SU-DHL-6 (cell line): Measurements from ENCODE around the gene ATXN7.

Source experiments
- EZH2phosphoT487 ChIP-seq: fragments of 200-600 bp; sonication (generic), shearing (Covaris generic); conservative IDR thresholded peaks from 2 replicates; pipeline ENCODE4 v1.6.1; 2018; ENCODE audit warnings: mild to moderate bottlenecking, antibody characterized with exemption, low read length, moderate library complexity, mixed read lengths
- TF ChIP-seq, protein P1 (sequence below): fragments of 200-600 bp; sonication (generic); IDR thresholded peaks from one replicate; pipeline ENCODE4 v1.5.1; 2017; ENCODE audit warnings: antibody characterized with exemption, mild to moderate bottlenecking, low read length, moderate library complexity; ENCODE audit not compliant: insufficient read depth, poor library complexity, severe bottlenecking

- TF ChIP-seq, protein P1, sequence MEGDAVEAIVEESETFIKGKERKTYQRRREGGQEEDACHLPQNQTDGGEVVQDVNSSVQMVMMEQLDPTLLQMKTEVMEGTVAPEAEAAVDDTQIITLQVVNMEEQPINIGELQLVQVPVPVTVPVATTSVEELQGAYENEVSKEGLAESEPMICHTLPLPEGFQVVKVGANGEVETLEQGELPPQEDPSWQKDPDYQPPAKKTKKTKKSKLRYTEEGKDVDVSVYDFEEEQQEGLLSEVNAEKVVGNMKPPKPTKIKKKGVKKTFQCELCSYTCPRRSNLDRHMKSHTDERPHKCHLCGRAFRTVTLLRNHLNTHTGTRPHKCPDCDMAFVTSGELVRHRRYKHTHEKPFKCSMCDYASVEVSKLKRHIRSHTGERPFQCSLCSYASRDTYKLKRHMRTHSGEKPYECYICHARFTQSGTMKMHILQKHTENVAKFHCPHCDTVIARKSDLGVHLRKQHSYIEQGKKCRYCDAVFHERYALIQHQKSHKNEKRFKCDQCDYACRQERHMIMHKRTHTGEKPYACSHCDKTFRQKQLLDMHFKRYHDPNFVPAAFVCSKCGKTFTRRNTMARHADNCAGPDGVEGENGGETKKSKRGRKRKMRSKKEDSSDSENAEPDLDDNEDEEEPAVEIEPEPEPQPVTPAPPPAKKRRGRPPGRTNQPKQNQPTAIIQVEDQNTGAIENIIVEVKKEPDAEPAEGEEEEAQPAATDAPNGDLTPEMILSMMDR: no peak
- no peak for TF ChIP-seq EZH2phosphoT487
Observed at GRCh38 chr3:63992516-63993209, 129.0 kb downstream of the ATXN7 start.
